ENCODE results near the gene C1QA. TPM values are rescaled to one million over a fixed set of nuclear protein-coding genes. Genes with fewer than 3 reads are reported as not detected.

The C1QA gene
- polyA plus RNA-seq, 1 of the 3 experiments (the other 2 are of a cell fraction): not detected

GRCh38 chr1:22626237-22627157 is 9.9 kb upstream of the C1QA start:
- Histone ChIP-seq H3K27ac (ENCODE audit: low read depth in 2 of 2, low read length in 1 of 2) (no peak overlapping the region), H3K9me2 (no peaks in the 10 kb centered on the region), H3K4me1 (ENCODE audit: control insufficient read depth in 1 of 2, insufficient read depth in 2 of 2, low read depth in 1 of 2, low read length in 1 of 2) (no peaks in the 10 kb centered on the region), H3K36me3 (replicated peaks in 1 of 2; ENCODE audit: control insufficient read depth in 1 of 2, insufficient read depth in 2 of 2, low read length in 1 of 2) (no peaks in the 10 kb centered on the region), H2AFZ (ENCODE audit: low read depth) (no peak overlapping the region), H3K9ac (no peak overlapping the region), H4K20me1 (ENCODE audit: insufficient read depth) (no peaks in the 10 kb centered on the region), H3K4me3 (ENCODE audit: low read depth in 2 of 2, low read length in 1 of 2) (no peak overlapping the region), H3K9me3 (no peaks in the 10 kb centered on the region), H3F3A (replicated peaks; ENCODE audit: insufficient read depth) (no peaks in the 10 kb centered on the region), H3K79me2 (ENCODE audit: insufficient read depth) (no peaks in the 10 kb centered on the region), H3K27me3 (ENCODE audit: insufficient read depth) (peaks cover 7% of the 10 kb centered on the region; the same call in 1 of the 2 replicates), H3K4me2 (no peak overlapping the region)
- DNase-seq: no peak
- POLR2A ChIA-PET: no interaction called here
- TF ChIP-seq USF2 (IDR thresholded peaks at IDR 0.05; ENCODE audit: borderline replicate concordance, low read depth, low read length): no peak
- no peak for TF ChIP-seq RAD21 (IDR thresholded peaks at IDR 0.05; ENCODE audit: low read length)
- no peak for TF ChIP-seq YY1 (IDR thresholded peaks at IDR 0.05; ENCODE audit: low read depth)
- no peak for TF ChIP-seq FOXM1 (IDR thresholded peaks at IDR 0.05; ENCODE audit: low read depth)
- TF ChIP-seq USF1 (IDR thresholded peaks at IDR 0.05; ENCODE audit: borderline replicate concordance, low read depth): no peak
- no peak for TF ChIP-seq RCOR1 (IDR thresholded peaks at IDR 0.05; ENCODE audit: low read length)
- no peak for TF ChIP-seq POLR2AphosphoS5 (IDR thresholded peaks at IDR 0.05; ENCODE audit: low read depth, low read length)
- no peak for TF ChIP-seq ZBTB33 (IDR thresholded peaks at IDR 0.05; ENCODE audit: borderline replicate concordance, low read depth)
- TF ChIP-seq MXI1 (IDR thresholded peaks at IDR 0.05; ENCODE audit: low read depth, low read length): no peak
- CTCF ChIA-PET: interaction anchor here (0.6 to 2.4 kb wide), 6 partner anchors 9 to 175 kb away, joined by 3 to 10 read pairs (median 4); partner anchors contain the start of gene ZBTB40
- WGBS (ENCODE audit: low lambda C conversion rate): 45% methylated on average over 18 of the region's 20 CpGs

- Histone ChIP-seq H3F3A (replicated peaks; ENCODE audit: insufficient read depth) (no peaks in the 10 kb centered on the region), H3K4me3 (ENCODE audit: low read depth in 2 of 2, low read length in 1 of 2) (no peak overlapping the region), H3K4me1 (ENCODE audit: control insufficient read depth in 1 of 2, insufficient read depth in 2 of 2, low read depth in 1 of 2, low read length in 1 of 2) (no peaks in the 10 kb centered on the region), H3K9ac (no peak overlapping the region), H4K20me1 (ENCODE audit: insufficient read depth) (no peaks in the 10 kb centered on the region), H3K79me2 (ENCODE audit: insufficient read depth) (no peaks in the 10 kb centered on the region), H3K9me2 (no peaks in the 10 kb centered on the region), H3K36me3 (replicated peaks in 1 of 2; ENCODE audit: control insufficient read depth in 1 of 2, insufficient read depth in 2 of 2, low read length in 1 of 2) (no peaks in the 10 kb centered on the region), H3K27me3 (ENCODE audit: insufficient read depth) (peaks cover 10% of the 10 kb centered on the region), H3K27ac (ENCODE audit: low read depth in 2 of 2, low read length in 1 of 2) (no peak overlapping the region), H3K9me3 (no peaks in the 10 kb centered on the region), H2AFZ (ENCODE audit: low read depth) (no peak overlapping the region), H3K4me2 (no peak overlapping the region)
- ChIA-PET CTCF (interaction anchor here (0.6 to 2.4 kb wide), 3 partner anchors 15 to 103 kb away, joined by 3 to 10 read pairs (median 6); no protein-coding TSS in a partner anchor), POLR2A (no interaction called here)
- DNase-seq: no peak
- TF ChIP-seq EP300 (IDR thresholded peaks at IDR 0.05; ENCODE audit: borderline replicate concordance in 1 of 2, low read depth in 1 of 2, low read length in 1 of 2) (no peak), FOSL2 (IDR thresholded peaks at IDR 0.05; ENCODE audit: borderline replicate concordance, low read depth) (no peak), TEAD4 (IDR thresholded peaks at IDR 0.05; ENCODE audit: borderline replicate concordance, insufficient read depth) (no peak), ZBTB33 (IDR thresholded peaks at IDR 0.05; ENCODE audit: borderline replicate concordance, low read depth) (no peak), TCF12 (IDR thresholded peaks at IDR 0.05) (no peak), FOXM1 (IDR thresholded peaks at IDR 0.05; ENCODE audit: low read depth) (no peak)
- 0% methylated on average over 1 of the region's 5 CpGs for WGBS (ENCODE audit: low lambda C conversion rate)
Measured at GRCh38 chr1:22627331-22627730, 9.1 kb upstream of the C1QA start.
